Bronchial epithelial cell (primary cell): ENCODE measurements around the gene PAF1. TPM values are rescaled to one million over a fixed set of nuclear protein-coding genes. Genes with fewer than 3 reads are reported as not detected.
A peak's percentile ranks its signal among the peaks of the same experiment; 100 is the strongest.
"Not testable (repeated sequence)": the region's sequence is repeated elsewhere in the genome, so short reads cannot be mapped to it uniquely, and the experiment has no call there.

Experiments
- DNase-seq: peaks from one replicate; pipeline ENCODE4 v3.0.0-alpha.2; 2010; ENCODE audit warnings: low read depth
- FAIRE-seq: peaks from 2 replicates; lab custom pipeline; 2011; peaks lifted over from hg19 to GRCh38; lab: Jason Lieb, UNC
- H3K27me3 ChIP-seq: 2 replicates; pipeline ENCODE4 v1.5.1; 2011; ENCODE audit warnings: low read length; ENCODE audit not compliant: control insufficient read depth, insufficient read depth
- H3K36me3 ChIP-seq: 2 replicates; pipeline ENCODE4 v1.5.1; 2011; ENCODE audit warnings: low read length; ENCODE audit not compliant: control insufficient read depth, insufficient read depth
- H3K4me3 ChIP-seq: 2 replicates; pipeline ENCODE4 v1.5.1; 2011; ENCODE audit warnings: mild to moderate bottlenecking, low read depth, low read length, control low read depth
- CTCF ChIP-seq: IDR thresholded peaks from 2 replicates; pipeline ENCODE4 v1.5.1; 2011; ENCODE audit warnings: mild to moderate bottlenecking, moderate library complexity, low read length, control low read depth, inconsistent platforms; ENCODE audit not compliant: insufficient read depth, severe bottlenecking
- total RNA-seq: library from RNA; depleted of rRNA; stranded (reverse); fragments of >200 nt; gene quantifications from 2 replicates; pipeline ENCODE4 v1.2.1, GENCODE V29; 2014

Gene PAF1
- total RNA-seq, 1 donor from 2014 or later: 31.6 TPM

DNA sequence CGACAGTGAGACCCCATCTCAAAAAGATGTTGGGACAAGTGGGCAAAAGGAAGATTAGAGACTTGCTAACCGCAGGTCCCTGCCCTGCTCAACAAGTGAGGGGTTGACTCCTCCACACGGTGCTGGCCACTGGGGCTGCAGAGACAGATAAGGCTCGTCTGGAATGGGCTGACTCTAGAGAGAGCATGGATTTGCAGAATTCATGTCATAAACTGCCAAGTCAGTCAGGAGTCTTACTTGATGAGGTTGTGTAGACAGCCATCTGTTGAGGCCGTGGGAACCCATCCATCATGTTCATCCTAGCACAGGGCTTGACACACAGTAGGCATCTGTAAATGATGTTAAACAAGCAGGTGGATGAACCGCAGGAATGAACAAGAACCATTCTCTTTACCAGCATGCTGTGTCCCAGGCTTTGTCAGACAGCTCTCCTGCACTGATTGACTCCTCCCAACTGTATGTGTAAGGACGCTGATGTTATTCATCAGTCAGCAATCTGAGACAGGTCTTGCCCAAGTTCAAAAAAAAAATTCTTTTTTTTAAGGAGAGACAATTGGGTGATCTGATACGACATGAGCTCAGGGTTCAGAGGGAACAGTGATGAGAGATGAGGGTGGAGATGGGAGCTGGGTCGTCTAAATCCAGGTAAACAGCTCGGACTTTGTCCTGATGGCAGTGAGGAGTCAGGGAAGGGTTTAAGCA, 8.8 kb downstream of the PAF1 start:
- Histone ChIP-seq H3K4me3 (no peak overlapping the region), H3K36me3 (peaks cover 45% of the 10 kb centered on the region), H3K27me3 (no peaks in the 10 kb centered on the region)
- no peak for TF ChIP-seq CTCF
- DNase-seq: peak; percentile 72
- FAIRE-seq: peak; percentile 86

DNA sequence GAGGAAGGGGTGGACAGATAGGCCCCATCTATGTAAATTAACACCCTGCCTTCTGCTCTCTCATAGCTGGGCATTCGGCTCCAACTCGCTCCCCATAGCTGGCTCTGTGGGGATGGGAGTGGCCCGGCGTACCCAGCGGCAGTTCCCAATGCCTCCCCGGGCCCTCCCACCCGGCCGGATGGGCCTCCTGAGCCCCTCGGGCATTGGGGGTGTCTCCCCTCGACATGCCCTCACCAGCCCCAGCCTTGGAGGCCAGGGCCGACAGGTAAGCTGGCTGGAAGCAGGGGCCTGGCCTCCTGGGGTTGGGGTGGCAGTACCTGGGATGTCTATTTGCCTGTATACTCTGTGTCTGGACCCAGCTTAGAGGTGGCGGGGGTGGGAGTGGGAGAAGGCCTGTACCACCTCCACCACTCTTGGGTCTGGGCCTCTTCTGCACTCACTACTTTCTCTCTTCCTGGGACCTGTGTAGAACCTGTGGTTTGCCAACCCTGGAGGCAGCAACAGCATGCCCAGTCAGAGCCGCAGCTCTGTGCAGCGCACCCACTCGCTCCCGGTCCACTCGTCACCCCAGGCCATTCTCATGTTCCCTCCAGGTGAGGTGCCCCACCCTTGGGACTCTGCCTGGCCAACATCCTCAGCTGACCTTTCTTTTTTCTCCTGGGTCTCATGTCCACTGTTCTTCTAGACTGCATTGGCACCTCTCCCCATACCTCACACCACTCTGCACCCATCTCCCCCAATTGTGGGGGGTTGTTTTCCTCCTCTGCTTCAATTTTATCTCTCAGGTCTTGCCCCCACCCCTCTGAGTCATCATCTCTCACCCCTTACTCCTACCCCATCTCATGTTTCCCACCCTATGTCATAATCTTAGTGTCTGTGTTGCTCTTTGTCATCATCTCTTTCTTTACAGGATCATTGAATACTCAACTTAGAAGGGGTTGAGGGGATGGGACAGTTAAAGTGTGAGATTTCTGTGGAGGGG, 10.1 kb downstream of the PAF1 start:
- FAIRE-seq: no peak
- H3K4me3 ChIP-seq: no peak overlapping the region
- no peak for DNase-seq
- no peaks in the 10 kb centered on the region for H3K27me3 ChIP-seq
- TF ChIP-seq CTCF: no peak
- peaks cover 49% of the 10 kb centered on the region for H3K36me3 ChIP-seq

DNA sequence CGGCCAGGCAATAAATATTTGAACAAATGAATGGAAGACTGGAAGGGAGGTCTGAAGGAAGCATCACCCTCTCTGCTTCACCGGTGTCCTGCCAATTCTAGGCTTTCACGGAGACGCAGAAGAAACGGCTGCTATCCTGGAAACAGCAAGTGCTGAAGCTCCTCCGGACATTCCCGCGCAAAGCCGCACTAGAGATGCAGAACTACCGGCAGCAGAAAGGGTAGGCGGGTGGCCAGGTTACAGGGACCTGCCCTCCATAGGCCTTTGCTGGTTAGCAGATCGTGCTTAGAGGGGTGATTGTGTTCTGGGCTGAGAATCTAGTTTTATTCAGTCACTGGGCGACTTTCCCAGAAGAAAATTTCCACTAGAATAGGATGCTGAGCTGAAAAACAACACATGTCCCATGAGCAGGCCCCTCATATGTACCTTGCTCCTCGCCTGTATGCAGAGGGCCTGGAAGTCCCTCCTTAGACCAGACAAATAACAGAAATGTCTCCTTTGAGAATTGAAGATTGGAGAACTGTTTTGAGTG, 11.0 kb downstream of the PAF1 start:
- no peaks in the 10 kb centered on the region for H3K27me3 ChIP-seq
- FAIRE-seq: no peak

DNA sequence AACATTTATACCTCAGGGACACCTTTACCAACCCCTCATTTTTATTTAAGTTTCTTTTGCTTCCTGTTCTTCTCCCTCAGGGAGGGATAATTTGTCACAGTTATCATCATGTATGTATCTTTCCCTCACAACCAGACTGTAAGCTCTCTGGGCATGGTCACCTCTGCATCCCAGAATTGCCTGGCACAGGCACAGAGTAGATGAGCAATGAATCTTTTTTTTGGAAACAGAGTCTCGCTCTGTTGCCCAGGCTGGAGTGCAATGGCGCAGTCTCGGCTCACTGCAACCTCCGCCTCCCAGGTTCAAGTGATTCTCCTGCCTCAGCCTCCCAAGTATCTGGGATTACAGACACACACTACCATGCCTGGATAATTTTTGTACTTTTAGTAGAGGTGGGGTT, 11.5 kb downstream of the PAF1 start:
- not testable (repeated sequence) for FAIRE-seq, H3K27me3 ChIP-seq, H3K4me3 ChIP-seq, DNase-seq
- peaks cover 50% of the 10 kb centered on the region for H3K36me3 ChIP-seq

More for the DNA sequence above, 11.0 kb downstream of the PAF1 start:
- Histone ChIP-seq H3K4me3 (no peak overlapping the region), H3K36me3 (peaks cover 49% of the 10 kb centered on the region)
- DNase-seq: no peak
- no peak for TF ChIP-seq CTCF

DNA sequence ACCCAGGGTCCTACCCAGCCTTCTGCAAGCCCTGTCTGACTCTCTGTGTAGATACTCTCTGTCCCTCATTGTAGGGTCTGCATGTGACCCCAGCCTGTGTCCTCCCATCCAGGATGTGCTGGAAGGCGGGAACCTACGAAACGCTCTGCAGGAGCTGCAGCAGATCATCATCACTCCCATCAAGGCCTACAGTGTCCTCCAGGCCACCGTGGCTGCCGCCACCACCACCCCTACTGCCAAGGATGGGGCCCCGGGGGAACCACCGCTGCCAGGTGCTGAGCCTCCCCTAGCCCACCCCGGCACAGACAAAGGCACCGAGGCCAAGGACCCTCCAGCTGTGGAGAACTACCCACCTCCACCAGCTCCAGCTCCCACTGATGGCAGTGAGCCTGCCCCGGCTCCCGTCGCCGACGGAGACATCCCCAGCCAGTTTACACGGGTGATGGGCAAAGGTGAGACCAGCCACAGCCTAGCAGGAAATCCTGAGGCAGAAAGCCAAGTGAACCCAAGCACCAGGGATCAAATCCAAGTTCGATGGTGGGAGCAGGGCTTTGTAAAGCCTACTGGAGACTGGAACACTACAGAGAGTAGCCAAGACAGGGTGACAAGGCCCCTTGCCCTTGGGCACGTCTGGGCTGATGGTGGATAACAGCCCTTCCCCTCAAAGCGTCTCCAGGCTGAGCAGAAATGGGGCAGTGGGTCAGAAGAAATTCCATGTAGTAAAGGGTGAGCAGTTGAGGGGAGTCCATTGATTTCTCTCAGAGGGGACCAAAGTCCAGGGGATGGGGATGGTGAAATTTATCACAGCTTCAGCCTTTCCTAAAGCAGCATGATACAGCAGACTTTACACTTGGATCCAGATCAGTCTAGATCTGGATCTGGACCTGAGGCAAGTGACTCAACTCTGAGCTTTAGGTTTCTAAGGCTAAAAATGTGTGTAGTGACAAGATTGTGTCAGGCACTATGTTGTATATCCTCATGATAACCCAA, 13.2 kb downstream of the PAF1 start:
- FAIRE-seq: no peak
- Histone ChIP-seq H3K4me3 (no peak overlapping the region), H3K36me3 (peaks cover 42% of the 10 kb centered on the region), H3K27me3 (no peaks in the 10 kb centered on the region)
- no peak for TF ChIP-seq CTCF
- DNase-seq: no peak
